Measurements from ENCODE around the gene PPP2R2C. TPM values are rescaled to one million over a fixed set of nuclear protein-coding genes. Genes with fewer than 3 reads are reported as not detected.
A peak's percentile ranks its signal among the peaks of the same experiment; 100 is the strongest.

Gene PPP2R2C
- total RNA-seq, 1 experiment from 2014 or later = 32.9 TPM

DNA sequence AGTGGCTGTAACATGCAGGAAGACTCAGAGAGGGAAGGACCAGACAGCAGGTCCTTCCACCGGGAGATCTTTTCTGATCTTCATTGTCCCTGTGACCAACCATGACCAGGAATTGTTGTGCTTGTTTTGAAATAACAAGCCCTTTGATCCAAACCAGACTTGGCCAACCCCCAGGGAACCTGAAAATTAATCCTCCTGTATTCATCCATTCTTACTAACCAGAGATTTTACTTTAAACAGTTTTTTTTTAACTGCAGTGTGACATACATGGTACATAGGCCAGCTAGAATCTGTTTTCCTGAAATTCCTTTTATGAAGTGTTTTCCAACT is 198.8 kb downstream of the PPP2R2C start:
- ChIA-PET CTCF (no interaction called here), RAD21 (ENCODE audit: low non-redundant PET in 1 of 2, low total read pairs in 2 of 2, uncharacterized antibody in 2 of 2, unreplicated experiment in 2 of 2) (no interaction called here), POLR2A (interaction anchor here (0.7 kb wide), 1 partner anchor 39 kb away, joined by 3 read pairs; no protein-coding TSS in a partner anchor)
- no peaks in the 10 kb centered on the region for H3K36me3 ChIP-seq (ENCODE audit: control insufficient read depth in 1 of 2, insufficient read depth in 2 of 2, low read length in 2 of 2)
- no peak for TF ChIP-seq TCF7L2 (IDR thresholded peaks at IDR 0.05; ENCODE audit: borderline replicate concordance, extremely low read depth, insufficient read depth, insufficient read length)
- no peak for TF ChIP-seq ZNF274 (IDR thresholded peaks at IDR 0.05; ENCODE audit: low read depth, low read length)
- TF ChIP-seq FOSL1 (IDR thresholded peaks at IDR 0.05; ENCODE audit: low read depth) = no peak
- TF ChIP-seq EZH2phosphoT487 (IDR thresholded peaks at IDR 0.05; ENCODE audit: borderline replicate concordance) = no peak
- TF ChIP-seq SRF (IDR thresholded peaks at IDR 0.05; ENCODE audit: low read depth) = no peak
- no peak for TF ChIP-seq ZBTB33 (IDR thresholded peaks at IDR 0.05; ENCODE audit: extremely low read depth, insufficient replicate concordance, low read length)
- TF ChIP-seq SIN3A (IDR thresholded peaks at IDR 0.05; ENCODE audit: low read depth) = no peak
- TF ChIP-seq MAX (IDR thresholded peaks at IDR 0.05) = no peak
- TF ChIP-seq, protein P1, sequence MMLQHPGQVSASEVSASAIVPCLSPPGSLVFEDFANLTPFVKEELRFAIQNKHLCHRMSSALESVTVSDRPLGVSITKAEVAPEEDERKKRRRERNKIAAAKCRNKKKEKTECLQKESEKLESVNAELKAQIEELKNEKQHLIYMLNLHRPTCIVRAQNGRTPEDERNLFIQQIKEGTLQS (IDR thresholded peaks at IDR 0.05) = no peak
- no peak for TF ChIP-seq RAD21 (IDR thresholded peaks at IDR 0.05; ENCODE audit: low read depth)
- TF ChIP-seq ELF1 (IDR thresholded peaks at IDR 0.05; ENCODE audit: borderline replicate concordance, low read depth) = no peak
- TF ChIP-seq CEBPB (IDR thresholded peaks at IDR 0.05; ENCODE audit: low read depth) = no peak
- TF ChIP-seq POLR2A (IDR thresholded peaks at IDR 0.05; ENCODE audit: borderline replicate concordance, extremely low read depth, insufficient read depth, insufficient read length) = no peak
- TF ChIP-seq POLR2AphosphoS5 (IDR thresholded peaks at IDR 0.05; ENCODE audit: low read depth, low read length) = no peak
- TF ChIP-seq ZFX (IDR thresholded peaks at IDR 0.05) = no peak
- TF ChIP-seq SP1 (IDR thresholded peaks at IDR 0.05; ENCODE audit: low read depth) = no peak
- no peak for TF ChIP-seq JUND (IDR thresholded peaks at IDR 0.05)
- TF ChIP-seq CBX3 (IDR thresholded peaks at IDR 0.05; ENCODE audit: low read depth) = no peak
- no peak for TF ChIP-seq REST (IDR thresholded peaks at IDR 0.05; ENCODE audit: low read depth)
- peaks cover 39 to 43% of the 10 kb centered on the region in 2 experiments for H3K4me1 ChIP-seq (ENCODE audit: control insufficient read depth in 1 of 2, insufficient read depth in 2 of 2, low read length in 2 of 2)
- no TSS peak for BruUV-seq (replicated peaks)
- no peaks in the 10 kb centered on the region for H3K27me3 ChIP-seq (ENCODE audit: insufficient read depth, low read length)
- no peak for DNase-seq (ENCODE audit: low read depth, low spot score)
- no peak for ATAC-seq
- intact Hi-C loops (cut with micrococcal nuclease) = no loop called here
- no peaks in the 10 kb centered on the region for H3K9me3 ChIP-seq (ENCODE audit: control insufficient read depth in 1 of 2, insufficient read depth in 1 of 2, low read depth in 1 of 2, low read length in 2 of 2)
- H3K4me3 ChIP-seq (replicated peaks in 1 of 2; ENCODE audit: low read depth in 1 of 2, low read length in 2 of 2) = peak overlapping the region in 1 of 2 experiments; percentile 33; a peak in 1 of 4 replicates
- peak overlapping the region; percentile 8 for H3K27ac ChIP-seq (ENCODE audit: low read depth, low read length)
- no peak overlapping the region for H2AFZ ChIP-seq (ENCODE audit: low read depth, low read length, poor library complexity, severe bottlenecking)
- H3K4me2 ChIP-seq (ENCODE audit: low read length) = peak overlapping the region; percentile 77
- H3K9me2 ChIP-seq (ENCODE audit: insufficient read depth) = no peaks in the 10 kb centered on the region
- H3K79me2 ChIP-seq (ENCODE audit: insufficient read depth, low read length) = peaks cover 6% of the 10 kb centered on the region; the same call in 1 of the 2 replicates
- H4K20me1 ChIP-seq (ENCODE audit: insufficient read depth) = no peaks in the 10 kb centered on the region
- H3K9ac ChIP-seq (ENCODE audit: low read length) = peak overlapping the region; percentile 40

All from HCT116 (cell line).